Peyer's patch (tissue), 4 donors: ENCODE measurements around the gene RYK. TPM values are rescaled to one million over a fixed set of nuclear protein-coding genes. Genes with fewer than 3 reads are reported as not detected.

Source experiments
- DNase-seq, 3 donors: peaks; one replicate each; pipeline ENCODE4 v3.0.0-alpha.2; 2017 to 2019
- H3K27ac ChIP-seq, 4 donors: fragments of 200-600 bp; sonication (generic); one replicate each; pipeline ENCODE4 v1.5.1; 2016 to 2019
- H3K27me3 ChIP-seq, 2 donors: fragments of 200-600 bp; sonication (generic); one replicate each; pipeline ENCODE4 v1.5.1; 2019
- H3K36me3 ChIP-seq, 3 donors: fragments of 200-600 bp; sonication (generic); one replicate each; pipeline ENCODE4 v1.5.1; 2016 to 2019
- H3K4me1 ChIP-seq, 4 donors: fragments of 200-600 bp; sonication (generic); one replicate each; pipeline ENCODE4 v1.5.1; 2016 to 2019
- H3K4me3 ChIP-seq, 4 donors: fragments of 200-600 bp; sonication (generic); 1 replicate in 3 of 4; 2 replicates in 1 of 4; pipeline ENCODE4 v1.5.1; 2016 to 2019; ENCODE audit warnings: mild to moderate bottlenecking in 1 of 4
- H3K9me3 ChIP-seq, 4 donors: fragments of 200-600 bp; sonication (generic); one replicate each; pipeline ENCODE4 v1.5.1; 2016 to 2019; ENCODE audit warnings: mild to moderate bottlenecking in 1 of 4
- CTCF ChIP-seq, 6 experiments: fragments of 450-650 bp in 4 of 6; fragments of 200-600 bp in 2 of 6; sonication (generic) in 1 of 6; IDR thresholded peaks; one replicate each; pipeline ENCODE4 v1.5.1; 2017 to 2019; ENCODE audit warnings: antibody characterized with exemption in 6 of 6, mild to moderate bottlenecking in 3 of 6, moderate library complexity in 1 of 6
- POLR2A ChIP-seq, 2 donors: fragments of 450-650 bp; IDR thresholded peaks; one replicate each; pipeline ENCODE4 v1.5.1; 2017; ENCODE audit warnings: antibody characterized with exemption in 2 of 2, mild to moderate bottlenecking in 2 of 2, moderate library complexity in 2 of 2
- total RNA-seq, 4 donors: library from RNA; depleted of rRNA; stranded (reverse); fragments of >200 nt; gene quantifications; one replicate each; pipeline ENCODE4 v1.1.0, GENCODE V29; 2016

RYK gene
- total RNA-seq, 4 donors from 2014 or later = 24.3 to 71.4 (median 38.2) TPM

- Histone ChIP-seq H3K4me1 (no peaks in the 10 kb centered on the region), H3K4me3 (no peak overlapping the region), H3K36me3 (peaks cover 0 to 38% (median 0%) of the 10 kb centered on the region in 3 donors), H3K9me3 (no peaks in the 10 kb centered on the region), H3K27me3 (no peaks in the 10 kb centered on the region), H3K27ac (no peak overlapping the region)
- no peak for TF ChIP-seq CTCF (IDR thresholded peaks at IDR 0.05)
- TF ChIP-seq POLR2A (IDR thresholded peaks at IDR 0.05) = no peak
- no peak for DNase-seq
These were observed 52.2 kb downstream of the RYK start for GRCh38 chr3:134198414-134198813.

DNA sequence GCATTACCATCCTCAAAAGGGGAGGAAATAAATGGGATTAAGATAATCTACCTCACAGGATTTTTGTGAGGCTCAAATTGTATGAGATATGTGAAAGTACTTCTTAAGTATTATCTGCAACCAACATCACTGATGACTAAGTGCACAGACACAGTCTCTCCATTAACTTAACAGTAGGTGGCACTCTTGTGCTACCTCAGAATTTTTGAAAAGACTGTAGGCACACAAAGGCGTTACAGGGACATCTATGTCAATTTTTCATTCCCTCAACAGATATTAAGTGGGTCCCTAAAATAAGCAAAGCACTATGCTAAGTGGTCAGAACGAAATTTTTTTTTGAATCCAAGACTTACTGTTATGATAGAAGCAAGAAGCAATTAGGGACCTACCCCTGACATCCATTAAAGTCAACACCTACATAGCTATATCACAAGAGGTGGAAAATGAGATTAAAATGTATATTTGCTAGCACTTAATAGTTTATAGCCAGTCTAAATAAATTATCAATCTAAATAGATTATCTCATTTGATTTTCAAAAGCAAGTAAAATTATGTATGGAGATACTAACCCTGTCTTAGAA is 52.9 kb downstream of the RYK start:
- Histone ChIP-seq H3K27me3 (no peaks in the 10 kb centered on the region), H3K4me1 (no peaks in the 10 kb centered on the region), H3K27ac (no peak overlapping the region), H3K9me3 (no peaks in the 10 kb centered on the region), H3K4me3 (no peak overlapping the region), H3K36me3 (peaks cover 0 to 39% (median 0%) of the 10 kb centered on the region in 3 donors)
- no peak for DNase-seq
- TF ChIP-seq POLR2A (IDR thresholded peaks at IDR 0.05) = no peak
- peak; percentile 12 to 86 (median 64) for TF ChIP-seq CTCF (IDR thresholded peaks at IDR 0.05)

- DNase-seq = no peak
- Histone ChIP-seq H3K36me3 (peaks cover 0 to 28% (median 0%) of the 10 kb centered on the region in 3 donors), H3K27me3 (no peaks in the 10 kb centered on the region), H3K4me3 (no peak overlapping the region), H3K27ac (no peak overlapping the region), H3K4me1 (no peaks in the 10 kb centered on the region), H3K9me3 (no peaks in the 10 kb centered on the region)
- TF ChIP-seq POLR2A (IDR thresholded peaks at IDR 0.05) (no peak), CTCF (IDR thresholded peaks at IDR 0.05) (no peak)
These were observed 56.4 kb downstream of the RYK start for GRCh38 chr3:134194247-134194646.

GRCh38 chr3:134190250-134190649 is 60.4 kb downstream of the RYK start:
- H3K4me3 ChIP-seq = no peak overlapping the region
- no peak for DNase-seq
- H3K9me3 ChIP-seq = no peaks in the 10 kb centered on the region
- peaks cover 0 to 34% (median 0%) of the 10 kb centered on the region in 3 donors for H3K36me3 ChIP-seq
- no peak for TF ChIP-seq CTCF (IDR thresholded peaks at IDR 0.05)
- TF ChIP-seq POLR2A (IDR thresholded peaks at IDR 0.05) = no peak
- no peaks in the 10 kb centered on the region for H3K27me3 ChIP-seq
- H3K27ac ChIP-seq = no peak overlapping the region
- H3K4me1 ChIP-seq = no peaks in the 10 kb centered on the region

DNA sequence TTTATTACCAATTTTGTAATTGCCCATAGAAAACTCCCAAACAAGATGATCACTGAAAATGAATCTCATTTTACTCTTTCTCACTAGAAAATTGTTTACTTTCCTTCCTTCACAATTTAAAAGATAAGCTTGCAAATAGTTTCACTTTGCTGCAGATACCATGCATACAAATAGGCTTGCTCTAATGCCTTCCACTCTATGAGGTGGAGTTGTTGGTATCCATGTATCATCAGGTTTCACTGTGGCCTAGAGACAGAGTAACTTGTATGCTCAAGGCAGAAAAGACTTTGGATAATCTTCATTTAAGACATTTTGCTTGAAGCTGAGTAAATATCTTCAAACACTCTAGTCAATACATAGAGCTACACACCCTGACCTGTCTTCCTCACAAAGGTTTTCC is 60.8 kb downstream of the RYK start:
- Histone ChIP-seq H3K4me1 (no peaks in the 10 kb centered on the region), H3K9me3 (no peaks in the 10 kb centered on the region), H3K36me3 (peaks cover 0 to 34% (median 0%) of the 10 kb centered on the region in 3 donors), H3K27ac (no peak overlapping the region), H3K27me3 (no peaks in the 10 kb centered on the region), H3K4me3 (no peak overlapping the region)
- no peak for DNase-seq
- no peak for TF ChIP-seq POLR2A (IDR thresholded peaks at IDR 0.05)
- no peak for TF ChIP-seq CTCF (IDR thresholded peaks at IDR 0.05)

GRCh38 chr3:134186391-134186790 is 64.3 kb downstream of the RYK start:
- DNase-seq = no peak
- Histone ChIP-seq H3K4me1 (no peaks in the 10 kb centered on the region), H3K36me3 (peaks cover 0 to 33% (median 0%) of the 10 kb centered on the region in 3 donors), H3K4me3 (no peak overlapping the region), H3K27me3 (no peaks in the 10 kb centered on the region), H3K9me3 (no peaks in the 10 kb centered on the region), H3K27ac (no peak overlapping the region)
- no peak for TF ChIP-seq POLR2A (IDR thresholded peaks at IDR 0.05)
- no peak for TF ChIP-seq CTCF (IDR thresholded peaks at IDR 0.05)
